ENCODE measurements around the gene HBZ.

GRCh38 chr16:142405-142967 lies 10.0 kb upstream of the HBZ start:
- TF ChIP-seq ASH2L (IDR thresholded peaks at IDR 0.05; ENCODE audit: low read length) (no peak), USF2 (IDR thresholded peaks at IDR 0.05; ENCODE audit: low read length) (no peak), SAP30 (IDR thresholded peaks at IDR 0.05; ENCODE audit: insufficient read depth, insufficient replicate concordance, low read length) (no peak), EP300 (IDR thresholded peaks at IDR 0.05; ENCODE audit: borderline replicate concordance in 1 of 2, low read depth in 2 of 2, low read length in 2 of 2) (no peak), CTCF (IDR thresholded peaks at IDR 0.05; ENCODE audit: control extremely low read depth in 1 of 3, insufficient read depth in 1 of 3, low read depth in 1 of 3, low read length in 3 of 3) (no peak), YY1 (IDR thresholded peaks at IDR 0.05; ENCODE audit: low read depth, low read length) (no peak)
